GM21825 (cell line): ENCODE results near the gene LMBR1L.

Experiments used
- ATAC-seq: cut with Tn5 transposase; IDR thresholded peaks from one replicate; pipeline ENCODE4 v1.9.1; 2021; ENCODE audit warnings: mild to moderate bottlenecking, moderate library complexity; ENCODE audit not compliant: unreplicated experiment

Gene LMBR1L

GRCh38 chr12:49055092-49055491 is 55.6 kb downstream of the LMBR1L start:
- no peak for ATAC-seq

- ATAC-seq: no peak
These were observed 56.1 kb downstream of the LMBR1L start for GRCh38 chr12:49054524-49054923.

GRCh38 chr12:49054096-49054495 is 56.6 kb downstream of the LMBR1L start:
- no peak for ATAC-seq

GRCh38 chr12:49052451-49053208 is 58.0 kb downstream of the LMBR1L start:
- no peak for ATAC-seq

DNA sequence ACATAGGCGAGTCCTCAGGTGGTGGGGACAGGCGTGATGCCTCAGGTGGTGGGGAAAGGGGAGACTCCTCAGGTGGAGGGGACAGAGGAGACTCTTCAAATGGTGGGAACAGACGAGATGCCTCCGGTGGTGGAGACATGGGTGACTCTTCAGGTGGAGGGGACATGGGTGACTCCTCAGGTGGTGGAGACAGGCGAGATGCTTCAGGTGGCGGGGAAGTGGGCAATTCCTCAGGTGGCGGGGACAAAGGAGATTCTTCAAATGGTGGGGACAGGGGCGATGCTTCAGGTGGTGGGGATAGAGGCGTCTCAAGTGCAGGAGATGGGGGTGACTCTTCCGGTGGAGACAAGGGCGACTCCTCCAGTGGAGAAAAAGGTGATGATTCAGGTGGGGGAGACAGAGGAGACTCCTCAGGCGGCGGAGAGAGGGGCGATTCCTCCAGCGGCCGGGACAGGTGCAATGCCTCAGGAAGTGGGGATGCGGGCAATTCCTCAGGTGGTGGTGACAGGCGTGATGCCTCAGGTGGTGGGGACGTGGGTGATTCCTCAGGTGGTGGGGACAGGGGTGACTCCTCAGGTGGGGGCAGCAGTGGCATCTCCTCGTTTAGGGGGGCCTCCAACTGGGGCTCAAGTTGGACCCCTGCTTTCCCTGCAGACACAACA is 58.7 kb downstream of the LMBR1L start:
- no peak for ATAC-seq

- ATAC-seq: no peak
These were observed 59.3 kb downstream of the LMBR1L start for GRCh38 chr12:49051373-49051764.

- no peak for ATAC-seq
These were observed 59.9 kb downstream of the LMBR1L start for GRCh38 chr12:49050507-49051372.

- ATAC-seq: no peak
These were observed 61.0 kb downstream of the LMBR1L start for GRCh38 chr12:49049566-49050224.

- ATAC-seq: no peak
These were observed 61.7 kb downstream of the LMBR1L start for GRCh38 chr12:49048953-49049352.
